GM12891 (cell line): Measurements from ENCODE around the gene ESRRG.

Source experiments
- DNase-seq: peaks from one replicate; pipeline ENCODE4 v3.0.0; 2011; ENCODE audit warnings: low spot score; ENCODE audit not compliant: insufficient read length
- FAIRE-seq: peaks from 2 replicates; lab custom pipeline; 2011; peaks lifted over from hg19 to GRCh38; lab: Jason Lieb, UNC
- PAX5 ChIP-seq: IDR thresholded peaks from 2 replicates; pipeline ENCODE4 v1.6.1; 2011; ENCODE audit warnings: low read length, moderate library complexity, mild to moderate bottlenecking; ENCODE audit not compliant: insufficient read depth, severe bottlenecking
- POLR2A ChIP-seq: IDR thresholded peaks from 2 replicates; pipeline ENCODE4 v1.6.1; 2011; ENCODE audit warnings: low read depth, low read length, control low read depth
- POLR2AphosphoS5 ChIP-seq: IDR thresholded peaks from 2 replicates; pipeline ENCODE4 v1.6.1; 2011; ENCODE audit warnings: low read depth, low read length, control low read depth
- POU2F2 ChIP-seq: IDR thresholded peaks from 2 replicates; pipeline ENCODE4 v1.6.1; 2011; ENCODE audit warnings: low read depth, mild to moderate bottlenecking, control low read depth, low read length, moderate library complexity
- SPI1 ChIP-seq: IDR thresholded peaks from 2 replicates; pipeline ENCODE4 v1.6.1; 2011; ENCODE audit warnings: low read depth, low read length, control low read depth
- TAF1 ChIP-seq: IDR thresholded peaks from 2 replicates; pipeline ENCODE4 v1.6.1; 2011; ENCODE audit warnings: low read depth, low read length, control low read depth

ESRRG gene

GRCh38 chr1:216641669-216642460 is 81.4 kb downstream of the ESRRG start:
- no peak for FAIRE-seq
- no peak for TF ChIP-seq POLR2A
- no peak for TF ChIP-seq PAX5
- no peak for TF ChIP-seq POLR2AphosphoS5
- TF ChIP-seq POU2F2, result no peak
- no peak for TF ChIP-seq TAF1
- TF ChIP-seq SPI1, result no peak

GRCh38 chr1:216640100-216640499 is 83.1 kb downstream of the ESRRG start:
- no peak for DNase-seq
- TF ChIP-seq PAX5 (no peak), POLR2A (no peak), POU2F2 (no peak), TAF1 (no peak), POLR2AphosphoS5 (no peak), SPI1 (no peak)
- FAIRE-seq, result no peak

More at GRCh38 chr1:216641669-216642460, 81.4 kb downstream of the ESRRG start:
- DNase-seq, result no peak

GRCh38 chr1:216632980-216633379 is 90.2 kb downstream of the ESRRG start:
- DNase-seq (no peak), FAIRE-seq (no peak)
- TF ChIP-seq POLR2A (no peak), PAX5 (no peak), SPI1 (no peak), POLR2AphosphoS5 (no peak), TAF1 (no peak), POU2F2 (no peak)

- DNase-seq (no peak), FAIRE-seq (no peak)
- no peak for TF ChIP-seq POLR2AphosphoS5
Observed at GRCh38 chr1:216630532-216630931, 92.7 kb downstream of the ESRRG start.

- DNase-seq, result no peak
- FAIRE-seq, result no peak
Observed at GRCh38 chr1:216627252-216627651, 96.0 kb downstream of the ESRRG start.

GRCh38 chr1:216626394-216627067 is 96.7 kb downstream of the ESRRG start:
- no peak for DNase-seq
- TF ChIP-seq SPI1, result no peak
- no peak for TF ChIP-seq TAF1
- no peak for TF ChIP-seq POLR2A
- no peak for TF ChIP-seq POLR2AphosphoS5
- no peak for TF ChIP-seq POU2F2
- no peak for TF ChIP-seq PAX5
- no peak for FAIRE-seq

More at GRCh38 chr1:216627252-216627651, 96.0 kb downstream of the ESRRG start:
- TF ChIP-seq TAF1 (no peak), POLR2AphosphoS5 (no peak), POLR2A (no peak), POU2F2 (no peak), PAX5 (no peak), SPI1 (no peak)

- TF ChIP-seq POU2F2, result no peak
- no peak for TF ChIP-seq POLR2A
- TF ChIP-seq SPI1, result no peak
- no peak for TF ChIP-seq POLR2AphosphoS5
- no peak for TF ChIP-seq PAX5
- TF ChIP-seq TAF1, result no peak
- no peak for FAIRE-seq
- DNase-seq, result no peak
Observed at GRCh38 chr1:216621536-216621935, 101.7 kb downstream of the ESRRG start.

GRCh38 chr1:216617081-216617875 is 106.0 kb downstream of the ESRRG start:
- no peak for DNase-seq
- TF ChIP-seq SPI1, result no peak
- TF ChIP-seq POU2F2, result no peak
- no peak for TF ChIP-seq PAX5
- TF ChIP-seq POLR2AphosphoS5, result no peak
- no peak for TF ChIP-seq TAF1
- no peak for TF ChIP-seq POLR2A
- no peak for FAIRE-seq

GRCh38 chr1:216616425-216616824 is 106.8 kb downstream of the ESRRG start:
- FAIRE-seq, result no peak
- no peak for DNase-seq
- TF ChIP-seq PAX5, result no peak
- no peak for TF ChIP-seq POLR2AphosphoS5
- no peak for TF ChIP-seq POLR2A
- TF ChIP-seq TAF1, result no peak
- TF ChIP-seq SPI1, result no peak
- TF ChIP-seq POU2F2, result no peak
